Loucy (cell line): ENCODE data around the gene MVB12A.

Experiments used
- EZH2phosphoT487 ChIP-seq: fragments of 200-600 bp; IDR thresholded peaks from 2 replicates; pipeline ENCODE4 v1.6.1; 2018; ENCODE audit warnings: antibody characterized with exemption, mild to moderate bottlenecking, moderate library complexity, borderline replicate concordance
- TF ChIP-seq, protein P1 (sequence below): fragments of 200-600 bp; sonication (generic); conservative IDR thresholded peaks from 2 replicates; pipeline ENCODE4 v1.5.1; 2014; ENCODE audit warnings: mild to moderate bottlenecking, antibody characterized with exemption, low read length

- TF ChIP-seq, protein P1, sequence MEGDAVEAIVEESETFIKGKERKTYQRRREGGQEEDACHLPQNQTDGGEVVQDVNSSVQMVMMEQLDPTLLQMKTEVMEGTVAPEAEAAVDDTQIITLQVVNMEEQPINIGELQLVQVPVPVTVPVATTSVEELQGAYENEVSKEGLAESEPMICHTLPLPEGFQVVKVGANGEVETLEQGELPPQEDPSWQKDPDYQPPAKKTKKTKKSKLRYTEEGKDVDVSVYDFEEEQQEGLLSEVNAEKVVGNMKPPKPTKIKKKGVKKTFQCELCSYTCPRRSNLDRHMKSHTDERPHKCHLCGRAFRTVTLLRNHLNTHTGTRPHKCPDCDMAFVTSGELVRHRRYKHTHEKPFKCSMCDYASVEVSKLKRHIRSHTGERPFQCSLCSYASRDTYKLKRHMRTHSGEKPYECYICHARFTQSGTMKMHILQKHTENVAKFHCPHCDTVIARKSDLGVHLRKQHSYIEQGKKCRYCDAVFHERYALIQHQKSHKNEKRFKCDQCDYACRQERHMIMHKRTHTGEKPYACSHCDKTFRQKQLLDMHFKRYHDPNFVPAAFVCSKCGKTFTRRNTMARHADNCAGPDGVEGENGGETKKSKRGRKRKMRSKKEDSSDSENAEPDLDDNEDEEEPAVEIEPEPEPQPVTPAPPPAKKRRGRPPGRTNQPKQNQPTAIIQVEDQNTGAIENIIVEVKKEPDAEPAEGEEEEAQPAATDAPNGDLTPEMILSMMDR: no peak
- no peak for TF ChIP-seq EZH2phosphoT487
Measured at GRCh38 chr19:17404621-17405249, 15.1 kb upstream of the MVB12A start.
